Anterior cingulate cortex (tissue), 58 donors: ENCODE results near the gene CNTNAP2.
A peak's percentile ranks its signal among the peaks of the same experiment; 100 is the strongest.

Experiments used
- DNase-seq, 58 donors: peaks; one replicate each; lab custom pipeline; 2025; lab: John Stamatoyannopoulos, UW

Gene CNTNAP2

GRCh38 chr7:146542101-146542500 lies 425.5 kb downstream of the CNTNAP2 start:
- DNase-seq = peak in 1 of 58 donors; percentile 10

DNA sequence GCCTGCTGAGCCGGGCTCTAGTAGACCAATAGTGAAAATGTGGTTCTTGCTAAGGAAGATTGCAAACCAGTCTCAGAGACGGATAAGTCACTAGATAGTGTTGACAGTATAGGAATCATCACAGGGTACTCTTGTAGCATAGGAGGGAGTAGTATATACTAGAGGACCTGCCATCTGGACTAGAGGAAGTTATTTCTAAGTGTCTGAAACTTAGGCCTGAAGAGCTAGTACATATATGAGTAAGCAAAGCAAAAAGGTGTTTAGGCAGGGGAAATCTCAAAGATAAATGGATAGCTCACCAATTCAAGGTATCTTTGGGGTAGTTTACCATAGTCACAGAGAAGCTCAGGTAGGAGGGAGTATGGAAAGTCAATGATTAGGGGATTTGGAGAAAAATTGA lies 428.1 kb downstream of the CNTNAP2 start:
- no peak for DNase-seq

DNA sequence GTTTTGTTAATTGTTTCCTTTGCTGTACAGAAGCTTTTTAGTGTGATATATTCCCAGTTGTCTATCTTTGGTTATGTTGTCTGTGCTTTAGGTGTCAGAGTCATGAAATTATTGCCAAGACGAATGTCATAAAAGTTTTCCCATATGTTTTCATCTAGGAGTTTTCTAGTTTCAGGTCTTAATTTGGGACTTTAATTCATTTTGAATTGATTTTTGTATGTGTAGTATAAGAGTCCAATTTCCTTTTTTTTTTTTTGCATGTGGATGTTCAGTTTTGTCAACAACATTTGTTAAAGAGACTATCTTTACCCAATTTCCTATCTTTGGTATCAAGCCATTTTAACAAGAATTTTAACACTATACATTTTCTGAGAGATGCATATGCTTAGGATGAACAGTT lies 432.2 kb downstream of the CNTNAP2 start:
- no peak for DNase-seq

DNA sequence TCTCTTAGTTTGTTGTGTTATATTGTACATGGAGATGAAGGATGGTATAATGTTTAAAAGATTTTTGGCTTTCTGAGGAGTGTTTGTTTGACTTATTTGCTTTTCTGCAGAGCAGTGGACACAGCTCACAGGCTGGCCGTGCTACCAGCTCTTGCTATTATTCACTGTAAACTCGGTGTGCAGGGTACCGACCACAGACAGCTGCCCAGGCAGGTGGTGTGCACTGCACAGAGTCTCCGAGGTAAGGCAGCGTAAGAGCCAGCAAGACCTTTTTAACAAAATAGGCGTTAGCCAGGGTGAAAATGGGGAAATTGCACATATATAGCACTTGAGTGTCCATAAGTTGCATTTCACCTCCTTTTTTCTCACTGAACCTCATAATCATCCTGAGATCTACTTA lies 438.0 kb downstream of the CNTNAP2 start:
- DNase-seq = no peak

GRCh38 chr7:146557971-146558469 lies 441.4 kb downstream of the CNTNAP2 start:
- DNase-seq = no peak

DNA sequence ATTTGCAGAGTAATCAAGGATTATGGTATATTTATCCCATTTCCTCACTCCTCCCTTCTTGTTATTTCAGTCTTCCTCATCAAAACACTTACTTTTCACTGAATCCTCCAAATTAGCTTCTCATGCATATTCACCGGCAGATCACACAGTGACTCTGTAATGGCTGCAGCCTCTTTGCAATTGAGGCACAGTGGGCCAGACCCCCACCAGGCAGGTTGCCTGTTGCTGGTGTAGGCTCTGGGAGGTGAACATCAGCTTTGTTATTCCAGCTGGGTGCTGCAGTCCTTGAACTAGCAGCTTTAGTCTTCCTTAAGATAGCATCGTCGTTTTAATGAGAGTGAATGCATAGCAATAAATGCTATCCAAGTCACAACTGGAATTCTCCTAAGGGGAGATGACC lies 449.3 kb downstream of the CNTNAP2 start:
- DNase-seq = no peak

DNA sequence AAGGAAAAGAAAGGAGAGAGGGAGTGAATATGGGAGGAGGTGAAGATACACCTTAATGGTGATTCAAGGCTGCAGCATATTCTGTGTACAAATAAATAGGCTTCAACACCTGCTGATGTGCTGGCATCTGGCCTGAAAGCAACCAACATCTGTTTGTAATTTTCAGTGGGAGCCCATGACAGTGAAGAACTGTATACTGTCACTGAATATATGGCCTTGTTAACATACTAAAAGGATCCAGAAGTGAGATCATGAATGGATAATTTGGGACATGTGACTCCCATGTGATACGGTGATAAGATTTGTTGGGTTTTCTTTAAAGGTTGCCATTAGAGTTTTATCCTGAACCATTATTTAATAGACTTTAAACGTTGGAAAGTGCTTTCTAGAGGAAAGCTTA lies 459.3 kb downstream of the CNTNAP2 start:
- no peak for DNase-seq

DNA sequence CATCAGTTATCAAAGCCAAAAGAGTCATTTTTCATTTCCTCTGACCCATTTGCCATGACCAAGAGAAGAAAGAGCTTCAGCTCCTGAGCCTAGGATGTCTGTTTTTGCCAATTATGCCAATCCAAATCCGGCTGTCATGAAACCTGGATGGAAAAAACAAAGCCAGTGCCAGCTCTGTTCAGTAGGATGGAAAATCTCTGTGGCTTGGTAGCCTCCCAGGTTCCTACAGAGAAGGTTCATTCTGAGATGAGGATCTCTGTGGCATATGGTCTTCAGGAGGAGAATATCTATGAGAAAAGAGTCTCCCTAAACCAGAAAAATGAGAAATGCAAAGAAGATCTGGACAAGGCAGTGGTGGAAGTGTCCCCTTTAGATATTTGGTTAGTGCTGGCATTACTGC lies 475.4 kb downstream of the CNTNAP2 start:
- peak in 3 of 58 donors; percentile 0 to 37 (median 8) for DNase-seq

- DNase-seq = no peak
These were observed 490.0 kb downstream of the CNTNAP2 start for GRCh38 chr7:146606628-146607027.

DNA sequence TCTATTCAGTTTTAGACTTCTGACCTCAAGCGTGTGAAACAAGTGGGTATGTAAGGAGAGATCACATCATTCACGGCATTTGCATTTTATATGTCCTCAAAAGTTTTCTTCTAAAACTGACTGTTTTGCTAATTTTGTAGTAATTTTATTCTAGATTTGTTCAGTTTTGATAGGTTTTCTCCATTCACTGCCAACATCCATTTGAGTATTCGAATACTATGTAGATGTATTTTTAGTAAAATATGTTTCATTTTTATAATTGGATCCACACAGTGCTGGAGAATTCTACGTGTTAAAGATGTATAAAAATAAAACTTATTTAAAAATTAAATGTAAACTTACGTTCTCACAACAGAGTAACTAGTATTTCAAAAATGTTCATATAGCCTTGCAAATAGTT lies 503.0 kb downstream of the CNTNAP2 start:
- DNase-seq = no peak

- no peak for DNase-seq
These were observed 510.3 kb downstream of the CNTNAP2 start for GRCh38 chr7:146626912-146627311.

DNA sequence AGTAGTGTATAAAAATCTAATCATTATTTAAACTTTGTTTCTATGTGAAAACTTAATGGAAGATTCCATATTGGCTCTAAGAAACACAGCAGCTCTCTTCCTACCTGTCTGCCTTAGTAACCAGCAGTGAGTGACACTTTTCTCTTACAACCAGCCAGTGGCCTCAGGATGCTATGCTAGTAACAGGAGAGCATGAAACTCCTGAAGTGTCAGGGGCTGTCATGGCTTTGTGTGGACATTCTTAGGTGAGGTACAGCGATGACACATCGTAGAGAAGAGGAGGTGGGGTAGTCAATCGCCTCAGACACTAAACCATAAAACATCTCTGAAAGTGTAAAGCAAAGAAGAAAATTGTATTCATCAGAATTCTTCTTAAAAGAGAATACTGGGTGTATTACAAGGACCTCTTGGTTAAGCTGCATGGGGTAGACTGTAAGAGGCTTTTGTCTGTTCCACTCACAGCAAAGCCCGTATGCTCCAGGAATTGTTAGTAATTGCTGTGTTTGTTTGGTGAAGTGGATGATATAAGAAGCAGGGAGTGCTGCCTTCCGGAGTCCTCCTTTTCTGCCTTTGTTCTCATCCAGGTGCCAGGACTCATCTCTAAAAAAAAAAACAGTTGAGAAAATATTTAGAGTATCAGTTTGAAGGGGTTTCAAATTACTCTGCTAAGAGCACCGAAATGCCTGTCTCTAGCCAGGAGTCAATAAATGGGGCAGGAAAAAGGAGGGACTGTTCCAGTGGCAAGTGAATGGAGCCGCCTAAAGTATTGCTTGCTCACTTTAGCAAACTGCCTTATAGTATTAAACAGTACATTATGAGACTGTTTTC lies 518.8 kb downstream of the CNTNAP2 start:
- no peak for DNase-seq

DNA sequence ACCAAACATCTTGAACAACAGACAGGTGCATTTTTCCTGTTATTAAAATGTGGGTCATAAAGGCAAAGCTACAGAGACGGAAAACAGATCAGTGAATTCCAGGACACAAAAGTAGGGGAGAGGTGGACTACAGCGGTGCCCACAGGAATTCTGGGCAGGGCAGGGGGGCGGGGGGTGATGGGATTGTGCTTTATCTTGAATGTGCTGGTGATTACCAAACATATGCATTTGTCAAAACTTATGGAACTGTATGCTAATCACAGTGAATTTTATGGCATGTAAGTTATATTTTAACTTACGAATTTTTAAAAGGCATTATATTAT lies 519.4 kb downstream of the CNTNAP2 start:
- DNase-seq = no peak

- DNase-seq = no peak
These were observed 520.0 kb downstream of the CNTNAP2 start for GRCh38 chr7:146636581-146636980.

DNA sequence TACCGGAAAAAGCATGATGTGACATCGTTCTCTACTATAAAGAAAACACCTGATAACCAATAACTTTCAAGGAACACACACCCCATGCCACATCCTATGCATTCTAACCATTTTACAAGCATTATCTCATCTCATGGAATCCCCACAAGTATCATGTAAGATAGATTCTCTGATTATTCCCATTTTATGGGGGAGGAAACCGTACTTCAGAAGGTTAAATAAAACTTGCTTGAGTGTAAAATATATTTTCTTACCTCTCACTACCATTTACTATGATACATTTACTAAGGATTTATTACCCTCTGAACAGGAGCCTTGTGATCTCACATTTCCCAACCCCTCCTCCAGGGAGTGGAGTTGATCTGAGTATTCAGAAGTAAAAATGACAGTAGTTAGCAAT lies 522.7 kb downstream of the CNTNAP2 start:
- no peak for DNase-seq

DNA sequence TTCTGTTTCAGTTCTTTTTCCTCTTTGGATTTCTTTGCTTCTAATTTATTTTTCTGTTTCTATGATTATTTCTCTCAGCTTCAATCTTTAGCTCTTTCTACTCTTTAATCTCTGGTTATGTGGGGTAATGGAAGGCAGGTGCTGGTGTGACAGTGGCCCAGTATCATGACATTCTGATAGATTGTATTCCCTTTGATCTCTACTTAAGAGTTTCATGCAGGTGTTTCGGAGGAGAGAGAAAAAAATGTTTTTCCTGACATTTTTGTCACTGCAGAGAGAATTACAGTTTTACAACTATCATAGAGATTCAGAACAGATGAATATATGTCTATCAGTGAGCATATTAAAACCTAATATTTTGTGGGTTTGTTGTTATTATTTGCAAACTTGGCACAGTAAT lies 524.9 kb downstream of the CNTNAP2 start:
- DNase-seq = no peak

DNA sequence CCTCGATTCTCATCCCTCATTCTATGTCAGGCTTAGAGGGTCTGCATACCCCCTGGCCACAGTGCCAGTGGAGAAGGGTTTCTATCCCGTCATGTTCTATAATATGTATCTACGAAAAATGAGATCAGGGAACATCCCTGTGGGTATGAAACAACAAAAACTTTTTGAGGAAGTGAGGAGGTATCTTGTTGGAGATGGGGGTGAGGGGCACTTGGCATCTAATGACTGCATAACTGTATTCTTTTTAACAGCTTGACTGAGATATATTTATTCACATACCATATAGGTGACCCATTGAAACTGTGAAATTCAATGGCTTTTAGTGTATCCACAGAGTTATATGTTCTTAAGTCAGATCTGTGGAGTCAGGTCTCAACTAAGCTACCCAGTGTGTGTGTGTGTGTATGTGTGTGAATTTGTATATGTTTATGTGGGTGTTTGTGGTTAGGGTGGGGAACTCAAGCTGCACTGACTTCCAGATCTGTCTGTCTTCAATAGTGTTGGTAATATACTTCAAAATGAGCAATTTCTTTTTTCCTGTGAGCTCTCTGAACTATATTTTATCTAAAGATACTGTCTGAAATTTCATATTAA lies 528.9 kb downstream of the CNTNAP2 start:
- DNase-seq = no peak

GRCh38 chr7:146647445-146647844 lies 530.8 kb downstream of the CNTNAP2 start:
- DNase-seq = no peak

GRCh38 chr7:146652176-146652575 lies 535.6 kb downstream of the CNTNAP2 start:
- no peak for DNase-seq

GRCh38 chr7:146654048-146654447 lies 537.4 kb downstream of the CNTNAP2 start:
- DNase-seq = no peak

DNA sequence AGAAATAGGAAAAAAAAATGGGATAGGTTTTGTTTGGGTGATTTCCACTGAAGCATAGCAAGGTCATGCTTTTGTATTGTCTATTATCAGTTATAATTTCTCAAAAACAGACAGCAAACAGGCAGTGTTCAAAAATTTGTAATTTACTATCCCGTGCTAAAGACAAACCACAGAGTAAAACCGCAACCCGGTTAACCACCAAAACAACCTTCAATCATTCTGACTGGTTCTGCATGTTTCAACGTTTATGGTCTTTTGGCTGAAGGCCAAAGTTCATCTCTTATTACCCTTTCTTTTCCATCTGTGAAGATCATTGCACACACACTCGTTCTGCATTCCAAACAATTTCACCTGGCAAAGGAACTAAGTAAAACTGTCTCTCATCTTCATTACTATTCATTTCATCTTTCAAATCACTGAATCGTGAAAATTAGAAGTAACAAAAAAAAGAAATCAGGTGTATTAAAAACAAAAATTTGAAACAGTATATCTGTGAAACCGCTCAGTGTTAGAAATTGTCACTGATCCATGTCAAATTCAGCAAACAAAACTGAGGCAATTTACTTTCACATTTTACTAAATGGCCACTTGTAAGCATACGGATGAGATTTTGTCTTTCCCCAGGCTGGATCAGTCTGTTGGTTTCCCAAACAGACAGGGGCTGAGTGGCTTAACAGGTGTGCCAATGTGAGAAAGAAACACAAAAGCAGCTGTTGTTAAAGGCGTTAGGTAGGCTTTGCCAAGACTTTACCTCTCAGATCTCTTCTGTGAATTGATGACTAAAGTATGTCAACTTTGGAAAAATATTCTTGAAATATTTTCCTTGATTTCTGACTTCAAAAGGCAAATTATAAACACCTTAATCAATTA lies 539.6 kb downstream of the CNTNAP2 start:
- DNase-seq = no peak
